ENCODE measurements around the gene SUGCT.

GRCh38 chr7:40303996-40304395 lies 169.2 kb downstream of the SUGCT start:
- TF ChIP-seq, protein P1, sequence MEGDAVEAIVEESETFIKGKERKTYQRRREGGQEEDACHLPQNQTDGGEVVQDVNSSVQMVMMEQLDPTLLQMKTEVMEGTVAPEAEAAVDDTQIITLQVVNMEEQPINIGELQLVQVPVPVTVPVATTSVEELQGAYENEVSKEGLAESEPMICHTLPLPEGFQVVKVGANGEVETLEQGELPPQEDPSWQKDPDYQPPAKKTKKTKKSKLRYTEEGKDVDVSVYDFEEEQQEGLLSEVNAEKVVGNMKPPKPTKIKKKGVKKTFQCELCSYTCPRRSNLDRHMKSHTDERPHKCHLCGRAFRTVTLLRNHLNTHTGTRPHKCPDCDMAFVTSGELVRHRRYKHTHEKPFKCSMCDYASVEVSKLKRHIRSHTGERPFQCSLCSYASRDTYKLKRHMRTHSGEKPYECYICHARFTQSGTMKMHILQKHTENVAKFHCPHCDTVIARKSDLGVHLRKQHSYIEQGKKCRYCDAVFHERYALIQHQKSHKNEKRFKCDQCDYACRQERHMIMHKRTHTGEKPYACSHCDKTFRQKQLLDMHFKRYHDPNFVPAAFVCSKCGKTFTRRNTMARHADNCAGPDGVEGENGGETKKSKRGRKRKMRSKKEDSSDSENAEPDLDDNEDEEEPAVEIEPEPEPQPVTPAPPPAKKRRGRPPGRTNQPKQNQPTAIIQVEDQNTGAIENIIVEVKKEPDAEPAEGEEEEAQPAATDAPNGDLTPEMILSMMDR (IDR thresholded peaks at IDR 0.05; ENCODE audit: insufficient read depth, low read length), result no peak
- no peak for TF ChIP-seq POLR2AphosphoS5 (IDR thresholded peaks at IDR 0.05; ENCODE audit: low read depth)
